Measurements from ENCODE around the gene ZNF335. TPM values are rescaled to one million over a fixed set of nuclear protein-coding genes. Genes with fewer than 3 reads are reported as not detected.

The ZNF335 gene
- total RNA-seq, result 10 to 100 TPM; 12.6 to 25.9 (median 20.6) TPM

- DNase-seq (ENCODE audit: low spot score in 2 of 2), result peak; percentile 93 to 94
- Histone ChIP-seq H3K27ac (peak within 1 kb of the TSS; percentile 97 to 100), H3K36me3 (peaks cover 9% of the 10 kb centered on the region), H3K4me3 (peak within 1 kb of the TSS; percentile 74 to 99 (median 94)), H3K4me1 (no peaks in the 10 kb centered on the region), H3K27me3 (no peaks in the 10 kb centered on the region), H3K9me3 (no peaks in the 10 kb centered on the region)
- intact Hi-C loops (cut with DNase I; ENCODE audit: low total_unique reads), result no loop called here
- TF ChIP-seq POLR2AphosphoS5 (IDR thresholded peaks at IDR 0.05), result peak; percentile 92 to 94 (median 93)
- TF ChIP-seq, protein P1, sequence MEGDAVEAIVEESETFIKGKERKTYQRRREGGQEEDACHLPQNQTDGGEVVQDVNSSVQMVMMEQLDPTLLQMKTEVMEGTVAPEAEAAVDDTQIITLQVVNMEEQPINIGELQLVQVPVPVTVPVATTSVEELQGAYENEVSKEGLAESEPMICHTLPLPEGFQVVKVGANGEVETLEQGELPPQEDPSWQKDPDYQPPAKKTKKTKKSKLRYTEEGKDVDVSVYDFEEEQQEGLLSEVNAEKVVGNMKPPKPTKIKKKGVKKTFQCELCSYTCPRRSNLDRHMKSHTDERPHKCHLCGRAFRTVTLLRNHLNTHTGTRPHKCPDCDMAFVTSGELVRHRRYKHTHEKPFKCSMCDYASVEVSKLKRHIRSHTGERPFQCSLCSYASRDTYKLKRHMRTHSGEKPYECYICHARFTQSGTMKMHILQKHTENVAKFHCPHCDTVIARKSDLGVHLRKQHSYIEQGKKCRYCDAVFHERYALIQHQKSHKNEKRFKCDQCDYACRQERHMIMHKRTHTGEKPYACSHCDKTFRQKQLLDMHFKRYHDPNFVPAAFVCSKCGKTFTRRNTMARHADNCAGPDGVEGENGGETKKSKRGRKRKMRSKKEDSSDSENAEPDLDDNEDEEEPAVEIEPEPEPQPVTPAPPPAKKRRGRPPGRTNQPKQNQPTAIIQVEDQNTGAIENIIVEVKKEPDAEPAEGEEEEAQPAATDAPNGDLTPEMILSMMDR (IDR thresholded peaks at IDR 0.05), result peak; percentile 33 to 64 (median 49)
- TF ChIP-seq POLR2A (IDR thresholded peaks at IDR 0.05), result peak; percentile 59
Measured at GRCh38 chr20:45971675-45972499, at the start of gene ZNF335. TSS of gene ZNF335 (minus strand) at chr20:45972203. CDS start at chr20:45971410, 793 bp downstream.

- Histone ChIP-seq H3K4me3 (no peak overlapping the region), H3K36me3 (no peaks in the 10 kb centered on the region), H3K9me3 (no peaks in the 10 kb centered on the region), H3K27ac (no peak overlapping the region), H3K27me3 (peaks cover 6 to 95% of the 10 kb centered on the region in 2 donors), H3K4me1 (peaks cover 4 to 10% of the 10 kb centered on the region in 2 donors)
- intact Hi-C loops (cut with DNase I; ENCODE audit: low total_unique reads), result no loop called here
- TF ChIP-seq POLR2AphosphoS5 (IDR thresholded peaks at IDR 0.05), result no peak
- TF ChIP-seq POLR2A (IDR thresholded peaks at IDR 0.05), result no peak
- TF ChIP-seq, protein P1 (IDR thresholded peaks at IDR 0.05), result no peak
- DNase-seq (ENCODE audit: low spot score in 2 of 2), result no peak
Measured at GRCh38 chr20:46020555-46020954, 48.6 kb upstream of the ZNF335 start.

DNA sequence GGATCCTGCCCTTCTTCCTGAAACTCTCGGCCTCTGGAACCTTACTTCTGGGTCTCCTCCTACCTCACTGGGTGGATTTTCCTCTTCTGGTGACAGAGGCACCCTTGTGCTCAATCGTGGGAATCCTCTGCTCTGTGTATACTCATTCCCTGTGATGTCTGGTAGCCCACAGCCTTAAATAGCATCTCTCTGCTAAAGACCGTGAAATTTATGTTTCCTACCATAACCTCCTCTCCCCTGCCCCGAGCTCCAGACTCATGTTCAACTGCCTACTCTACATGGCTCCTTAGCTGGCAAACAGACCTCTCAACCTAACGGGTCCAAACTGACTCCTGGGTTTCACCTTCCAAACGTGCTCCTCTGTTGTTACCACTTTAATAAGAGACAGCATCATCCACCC is 46.6 kb upstream of the ZNF335 start:
- intact Hi-C loops (cut with DNase I; ENCODE audit: low total_unique reads), result no loop called here
- Histone ChIP-seq H3K27ac (no peak overlapping the region), H3K4me1 (peaks cover 4 to 10% of the 10 kb centered on the region in 2 donors), H3K36me3 (no peaks in the 10 kb centered on the region), H3K4me3 (no peak overlapping the region), H3K27me3 (peaks cover 6 to 93% of the 10 kb centered on the region in 2 donors), H3K9me3 (no peaks in the 10 kb centered on the region)
- DNase-seq (ENCODE audit: low spot score in 2 of 2), result no peak
- TF ChIP-seq POLR2A (IDR thresholded peaks at IDR 0.05) (no peak), POLR2AphosphoS5 (IDR thresholded peaks at IDR 0.05) (no peak)
- TF ChIP-seq, protein P1 (IDR thresholded peaks at IDR 0.05), result no peak

DNA sequence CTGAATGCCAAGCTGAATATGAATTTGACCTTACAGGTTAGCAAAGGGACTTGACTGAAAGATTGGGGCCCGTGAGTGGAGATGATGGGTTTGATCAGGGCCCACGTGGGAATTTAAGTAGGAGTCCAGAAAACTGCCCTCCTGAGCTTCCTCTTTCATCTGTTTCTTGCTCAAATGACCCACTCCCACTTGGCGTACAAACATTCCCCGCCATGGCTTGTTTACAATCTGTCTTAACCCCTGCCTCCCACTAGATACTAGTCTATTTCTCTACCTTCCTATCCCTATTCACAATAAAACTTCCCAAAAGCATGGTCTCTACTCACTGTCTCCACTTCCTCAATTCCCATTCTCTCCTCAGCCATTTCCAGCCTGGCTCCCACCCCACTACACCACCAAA is 46.1 kb upstream of the ZNF335 start:
- no peak for TF ChIP-seq POLR2AphosphoS5 (IDR thresholded peaks at IDR 0.05)
- TF ChIP-seq, protein P1 (IDR thresholded peaks at IDR 0.05), result no peak
- no peak for TF ChIP-seq POLR2A (IDR thresholded peaks at IDR 0.05)
- no peak for DNase-seq (ENCODE audit: low spot score in 2 of 2)
- Histone ChIP-seq H3K36me3 (no peaks in the 10 kb centered on the region), H3K4me1 (peaks cover 4 to 10% of the 10 kb centered on the region in 2 donors), H3K27me3 (peaks cover 6 to 93% of the 10 kb centered on the region in 2 donors), H3K27ac (no peak overlapping the region), H3K4me3 (no peak overlapping the region), H3K9me3 (no peaks in the 10 kb centered on the region)
- intact Hi-C loops (cut with DNase I; ENCODE audit: low total_unique reads), result no loop called here

DNA sequence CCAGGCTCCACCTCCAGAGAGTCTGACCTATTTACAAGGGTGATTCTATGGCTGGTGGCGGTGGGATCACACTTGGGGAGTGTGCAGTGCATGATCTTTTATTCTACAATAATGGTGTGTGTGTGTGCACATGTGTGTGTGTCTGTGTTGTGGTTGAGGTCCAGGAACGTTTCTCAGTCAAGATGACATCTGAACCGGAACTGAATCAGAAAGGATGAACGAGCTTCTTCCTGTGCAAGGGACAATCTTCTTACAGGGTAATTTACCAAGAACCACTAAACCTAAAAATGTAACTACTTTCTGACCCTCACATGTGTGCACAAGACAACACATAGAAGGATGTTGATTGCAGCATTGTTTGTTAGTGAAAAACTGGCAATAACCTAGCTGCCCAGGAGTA is 45.3 kb upstream of the ZNF335 start:
- Histone ChIP-seq H3K27ac (no peak overlapping the region), H3K4me3 (no peak overlapping the region), H3K4me1 (peaks cover 4 to 9% of the 10 kb centered on the region in 2 donors), H3K9me3 (no peaks in the 10 kb centered on the region), H3K36me3 (no peaks in the 10 kb centered on the region), H3K27me3 (peaks cover 6 to 94% of the 10 kb centered on the region in 2 donors)
- intact Hi-C loops (cut with DNase I; ENCODE audit: low total_unique reads), result no loop called here
- DNase-seq (ENCODE audit: low spot score in 2 of 2), result no peak
- TF ChIP-seq, protein P1 (IDR thresholded peaks at IDR 0.05), result no peak
- TF ChIP-seq POLR2AphosphoS5 (IDR thresholded peaks at IDR 0.05) (no peak), POLR2A (IDR thresholded peaks at IDR 0.05) (no peak)

Measured in breast epithelium (tissue), 4 donors.